DOHH2 (cell line): Measurements from ENCODE around the gene PAPSS2.

Experiments
- EZH2phosphoT487 ChIP-seq: fragments of 200-600 bp; sonication (generic); IDR thresholded peaks from 2 replicates; pipeline ENCODE4 v1.6.1; 2017; ENCODE audit warnings: borderline replicate concordance, mild to moderate bottlenecking, antibody characterized with exemption, low read length, moderate library complexity, mixed read lengths
- TF ChIP-seq, protein P1 (sequence below): fragments of 200-600 bp; sonication (generic); IDR thresholded peaks from one replicate; pipeline ENCODE4 v1.5.1; 2014; ENCODE audit warnings: antibody characterized with exemption, mild to moderate bottlenecking, low read depth, low read length; ENCODE audit not compliant: poor library complexity, severe bottlenecking

GRCh38 chr10:87664276-87664701, 4.6 kb downstream of the PAPSS2 start:
- TF ChIP-seq, protein P1, sequence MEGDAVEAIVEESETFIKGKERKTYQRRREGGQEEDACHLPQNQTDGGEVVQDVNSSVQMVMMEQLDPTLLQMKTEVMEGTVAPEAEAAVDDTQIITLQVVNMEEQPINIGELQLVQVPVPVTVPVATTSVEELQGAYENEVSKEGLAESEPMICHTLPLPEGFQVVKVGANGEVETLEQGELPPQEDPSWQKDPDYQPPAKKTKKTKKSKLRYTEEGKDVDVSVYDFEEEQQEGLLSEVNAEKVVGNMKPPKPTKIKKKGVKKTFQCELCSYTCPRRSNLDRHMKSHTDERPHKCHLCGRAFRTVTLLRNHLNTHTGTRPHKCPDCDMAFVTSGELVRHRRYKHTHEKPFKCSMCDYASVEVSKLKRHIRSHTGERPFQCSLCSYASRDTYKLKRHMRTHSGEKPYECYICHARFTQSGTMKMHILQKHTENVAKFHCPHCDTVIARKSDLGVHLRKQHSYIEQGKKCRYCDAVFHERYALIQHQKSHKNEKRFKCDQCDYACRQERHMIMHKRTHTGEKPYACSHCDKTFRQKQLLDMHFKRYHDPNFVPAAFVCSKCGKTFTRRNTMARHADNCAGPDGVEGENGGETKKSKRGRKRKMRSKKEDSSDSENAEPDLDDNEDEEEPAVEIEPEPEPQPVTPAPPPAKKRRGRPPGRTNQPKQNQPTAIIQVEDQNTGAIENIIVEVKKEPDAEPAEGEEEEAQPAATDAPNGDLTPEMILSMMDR: no peak
- TF ChIP-seq EZH2phosphoT487: no peak
